ENCODE results near the gene PDZK1.
"Not testable (repeated sequence)": the region's sequence is repeated elsewhere in the genome, so short reads cannot be mapped to it uniquely, and the experiment has no call there.

Gene PDZK1

DNA sequence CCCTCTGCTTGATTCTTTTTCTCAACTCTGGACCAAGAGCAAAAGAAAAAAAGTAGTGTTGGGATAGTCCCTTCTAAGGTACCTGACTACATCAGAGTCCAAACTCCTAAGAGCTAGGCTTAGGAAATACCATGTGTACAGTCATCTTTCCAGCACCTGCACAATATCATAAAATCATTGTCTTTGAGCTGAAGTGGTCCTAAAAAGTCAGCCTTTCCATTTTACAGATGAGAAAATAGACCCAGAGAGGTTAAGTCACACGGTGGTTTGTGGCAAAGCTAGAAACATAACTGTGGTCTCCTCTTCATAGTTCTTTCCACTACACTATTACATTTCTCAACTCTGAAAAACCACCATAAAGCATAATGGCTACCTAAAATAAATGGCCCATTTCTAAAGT, 63.2 kb downstream of the PDZK1 start:
- DNase-seq, result not testable (repeated sequence)

DNA sequence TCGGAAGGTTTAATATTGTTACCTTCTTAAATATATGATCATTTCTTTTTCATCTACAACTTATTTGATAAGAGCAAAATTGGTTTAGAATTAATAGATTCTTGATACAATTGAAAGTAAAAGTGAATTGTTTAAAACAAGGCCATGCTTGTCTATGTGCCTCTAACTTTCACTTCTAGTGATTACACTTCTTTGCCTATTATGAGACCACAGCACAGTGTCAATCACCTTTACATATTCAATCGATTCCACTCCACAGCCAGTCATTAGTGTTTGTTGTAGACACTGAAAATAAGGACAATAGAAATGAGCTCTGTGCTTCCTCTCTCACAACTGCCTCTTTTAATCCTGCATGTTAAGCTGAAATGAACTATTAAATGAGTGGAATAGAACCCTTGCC, 65.3 kb downstream of the PDZK1 start:
- not testable (repeated sequence) for DNase-seq

DNA sequence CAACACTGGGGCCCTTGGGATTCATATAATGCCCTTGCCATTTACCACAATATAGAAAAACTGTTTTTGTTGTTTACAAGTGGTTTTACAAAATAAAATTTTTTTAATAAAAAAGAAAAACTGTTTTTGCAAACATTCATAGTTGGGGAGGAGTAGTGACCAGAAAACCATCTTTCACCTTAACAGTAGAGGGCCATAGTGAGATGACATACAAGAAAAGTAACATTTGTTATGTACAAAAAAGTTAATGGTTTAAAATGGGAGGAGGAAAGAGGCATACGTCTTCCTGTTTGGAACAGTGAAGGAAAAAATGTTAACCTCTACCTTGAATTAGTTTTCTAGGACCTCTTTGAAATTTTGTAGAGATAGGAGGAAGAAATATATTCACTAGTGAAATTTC, 70.9 kb downstream of the PDZK1 start:
- not testable (repeated sequence) for DNase-seq

DNA sequence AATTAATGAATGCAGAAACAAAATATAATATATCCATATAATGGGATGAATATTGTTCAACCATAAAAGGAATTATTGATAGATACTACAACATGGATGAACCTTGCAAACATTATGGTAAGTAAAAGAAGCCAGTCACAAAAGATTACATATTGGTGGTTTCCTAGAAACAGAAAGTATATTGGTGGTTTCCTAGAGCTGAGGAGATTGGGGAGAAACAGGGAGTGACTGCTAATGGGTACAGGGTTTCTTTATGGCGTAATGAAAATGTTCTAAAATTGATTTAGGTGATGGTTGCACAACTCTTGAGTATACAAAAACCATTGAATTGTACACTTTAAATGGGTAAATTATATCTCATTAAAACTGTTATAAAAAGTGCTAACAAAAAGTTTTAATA, 85.0 kb downstream of the PDZK1 start:
- DNase-seq, result not testable (repeated sequence)

Measured in CD4-positive, alpha-beta T cell treated with Interleukin-10 for 1 hour (primary cell).